ELR (cell line): ENCODE data around the gene PPP1R16B.

ENCODE experiments used
- DNase-seq: peaks from one replicate; pipeline ENCODE4 v3.0.0-alpha.2; 2015; ENCODE audit warnings: low read depth

Gene PPP1R16B

DNA sequence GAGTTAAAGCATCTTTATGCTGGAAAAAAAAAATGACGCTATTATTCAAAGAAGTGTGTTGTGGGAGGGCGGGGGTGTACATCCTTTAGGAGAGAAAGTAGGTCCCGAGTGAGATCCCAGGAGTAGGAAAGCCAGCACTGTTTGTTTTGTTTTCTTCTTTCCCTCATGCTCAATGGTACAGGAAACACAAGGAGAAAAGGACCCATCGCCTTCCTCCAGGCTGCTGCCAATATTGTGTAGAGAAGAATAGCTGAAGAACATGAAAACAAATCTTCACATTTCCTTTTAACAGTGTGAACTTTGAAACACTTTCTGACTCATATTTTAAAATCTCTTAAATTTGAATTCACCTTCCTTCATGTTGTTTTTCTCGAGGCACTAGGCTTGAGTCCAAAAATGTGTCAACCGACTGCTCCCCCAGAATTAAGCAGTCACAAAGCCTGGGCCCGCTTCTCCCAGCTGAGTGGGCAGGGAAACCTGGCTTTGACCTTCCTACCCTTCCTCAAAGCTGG, 22.3 kb downstream of the PPP1R16B start:
- DNase-seq, result no peak

DNA sequence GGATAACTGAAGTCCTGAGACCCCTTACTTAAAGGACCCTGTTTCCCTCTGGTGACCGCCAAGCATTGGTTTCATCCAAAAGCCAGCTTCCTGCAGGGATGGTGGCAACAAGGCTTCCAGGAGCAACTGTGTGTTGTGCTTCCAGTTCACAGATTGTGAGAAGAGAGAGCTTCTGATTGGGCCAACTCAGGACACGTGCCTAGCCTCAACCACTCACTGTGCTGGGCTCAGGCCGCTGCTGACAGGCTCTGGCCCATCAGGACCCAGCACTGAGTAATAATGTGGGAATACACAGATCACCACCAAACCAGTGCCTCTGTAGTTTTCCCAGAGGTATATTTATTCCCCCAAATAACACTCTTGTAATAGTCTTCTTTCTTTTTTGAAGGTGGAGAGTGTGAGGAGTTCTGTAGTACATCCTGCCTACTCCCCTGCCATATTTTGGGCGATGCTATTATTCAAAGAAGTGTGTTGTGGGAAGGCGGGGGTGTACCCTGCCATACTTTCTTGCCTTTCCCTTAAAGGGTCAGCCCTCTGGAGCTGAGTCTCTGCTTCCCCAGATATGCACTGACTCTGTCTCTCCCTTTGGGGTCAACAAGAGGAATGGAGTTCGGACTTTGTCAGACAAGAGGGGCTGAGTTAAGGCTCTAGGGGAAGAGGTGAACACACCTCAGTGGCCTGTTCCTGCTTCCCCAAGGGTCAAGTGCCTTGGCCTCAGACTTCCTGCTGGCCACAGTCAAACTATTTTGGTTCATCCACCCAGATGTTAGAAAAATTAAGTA, 23.2 kb downstream of the PPP1R16B start:
- no peak for DNase-seq

DNA sequence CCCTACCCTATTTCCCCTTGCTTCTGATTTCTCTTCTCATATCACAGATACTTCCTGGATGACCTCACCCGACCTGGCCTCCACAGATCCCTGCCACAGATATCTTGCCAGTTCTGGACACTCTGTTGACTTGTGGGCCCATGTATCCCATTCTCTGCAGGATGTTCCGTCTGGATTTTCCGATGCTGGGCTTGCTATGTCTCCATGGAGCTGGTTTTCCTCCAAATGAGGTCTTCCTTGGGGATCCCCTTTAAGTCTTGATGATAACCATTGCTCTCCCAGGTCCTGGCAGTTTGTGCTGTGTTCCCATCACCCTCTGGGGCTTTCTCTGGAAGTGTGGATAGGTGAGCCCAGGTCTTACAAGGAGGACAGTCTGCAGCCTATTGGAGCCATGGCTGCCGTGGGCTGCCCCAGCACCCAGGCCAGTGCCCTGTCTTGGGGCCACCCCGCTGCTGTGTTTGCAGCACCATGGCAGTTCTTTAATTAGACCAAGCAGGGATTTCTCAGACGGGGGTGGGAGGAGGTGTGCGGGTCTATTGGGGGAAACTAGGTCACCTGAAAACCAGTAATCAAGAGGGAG, 23.9 kb downstream of the PPP1R16B start:
- no peak for DNase-seq

DNA sequence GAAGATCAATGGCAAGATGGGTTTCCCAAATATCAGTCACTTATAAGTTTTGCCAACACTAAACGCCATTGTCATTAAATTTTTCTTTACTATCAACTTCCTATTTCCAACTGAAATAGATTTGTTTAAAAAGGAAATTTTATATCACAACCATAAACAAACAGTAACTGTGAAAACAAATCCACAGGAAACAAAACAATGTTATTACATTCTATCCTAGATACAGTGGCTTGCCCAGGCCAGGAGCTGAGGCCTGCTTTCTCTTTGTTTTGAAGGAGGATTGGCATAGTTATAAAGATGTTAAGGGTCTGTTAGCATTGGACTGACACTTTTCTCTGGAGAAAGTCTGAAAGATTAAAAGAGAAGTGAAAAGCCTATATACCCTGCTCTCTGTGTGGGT, 24.9 kb downstream of the PPP1R16B start:
- no peak for DNase-seq

DNA sequence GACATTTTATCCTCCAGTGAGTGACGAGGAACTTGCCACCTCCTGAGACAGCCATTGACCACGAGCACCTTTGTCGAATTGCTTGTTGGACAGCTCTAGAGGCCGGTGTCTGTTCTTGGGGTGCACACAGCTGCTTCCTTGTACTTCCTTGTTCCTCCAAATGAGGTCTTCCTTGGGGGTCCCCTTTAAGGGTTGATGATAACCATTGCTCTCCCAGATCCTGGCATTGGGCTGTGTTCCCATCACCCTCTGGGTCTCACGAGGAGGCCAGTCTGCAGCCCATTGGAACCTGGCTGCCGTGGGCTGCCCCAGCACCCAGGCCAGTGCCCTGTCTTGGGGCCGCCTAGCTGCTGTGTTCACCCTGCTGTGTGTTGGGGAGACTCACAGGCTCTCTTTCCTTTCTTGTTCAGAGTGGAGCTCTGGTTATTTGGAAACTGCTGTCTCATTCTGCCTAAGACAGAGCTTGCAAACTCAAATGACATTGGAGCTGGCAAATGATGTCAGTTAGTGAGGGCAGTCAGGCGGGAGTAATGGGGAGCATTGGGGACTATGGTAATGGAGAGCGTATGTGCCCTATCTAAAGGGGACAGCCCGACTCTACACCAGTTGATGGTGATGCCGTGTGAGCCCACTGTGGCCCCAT, 25.7 kb downstream of the PPP1R16B start:
- no peak for DNase-seq

- DNase-seq, result no peak
These were observed 26.6 kb downstream of the PPP1R16B start for GRCh38 chr20:38831995-38832620.

DNA sequence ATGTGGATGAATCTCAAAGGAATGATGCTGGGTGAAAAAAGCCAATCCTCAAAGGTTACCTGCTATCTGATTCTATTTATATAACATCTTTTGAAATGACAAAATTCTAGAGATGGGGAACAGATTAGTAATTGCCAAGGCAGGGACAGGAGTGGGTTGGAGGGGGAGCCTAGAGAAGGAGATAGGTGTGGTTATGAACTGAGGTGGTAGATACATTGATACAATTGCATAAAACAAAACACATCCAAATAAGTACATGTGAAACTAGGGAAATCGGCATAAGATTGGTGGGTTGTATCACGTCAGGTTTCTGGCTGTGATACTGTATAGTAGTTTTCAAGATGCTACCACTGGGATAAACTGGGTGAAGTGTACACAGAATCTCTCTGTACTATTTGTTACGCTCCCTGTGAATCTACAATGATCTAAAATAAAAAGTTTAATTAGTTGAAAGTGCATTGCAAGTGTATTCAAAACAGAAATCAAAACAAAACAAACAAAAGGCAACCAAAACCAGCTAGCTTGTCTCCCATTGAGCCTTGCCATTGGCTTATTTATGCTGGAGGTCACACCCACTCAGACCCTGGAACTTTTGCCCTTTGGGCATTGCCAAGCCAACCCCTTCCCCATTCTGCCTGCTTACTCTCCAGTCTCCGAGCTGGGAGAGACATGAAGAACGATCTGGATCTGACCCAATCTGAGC, 27.8 kb downstream of the PPP1R16B start:
- DNase-seq, result no peak

- no peak for DNase-seq
These were observed 28.3 kb downstream of the PPP1R16B start for GRCh38 chr20:38833857-38834164.

DNA sequence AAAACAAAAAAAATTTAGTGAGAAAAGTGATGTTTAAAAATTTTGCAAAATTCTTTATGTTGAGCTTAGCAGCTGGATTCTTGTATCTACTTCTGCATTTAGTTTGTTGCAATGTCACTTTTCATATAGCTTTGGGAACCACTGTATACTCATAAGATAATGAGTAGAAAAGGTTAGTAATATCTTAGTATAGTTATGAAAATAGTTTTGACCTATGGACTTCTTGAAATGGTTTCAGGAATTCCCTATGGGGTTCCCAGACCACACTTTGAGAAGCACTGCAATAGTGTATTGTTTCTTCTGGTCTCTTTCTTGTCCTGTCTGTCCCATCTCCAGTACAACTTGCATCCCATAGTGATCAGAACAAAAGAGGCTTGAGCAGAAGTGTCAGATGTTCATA, 29.4 kb downstream of the PPP1R16B start:
- no peak for DNase-seq

DNA sequence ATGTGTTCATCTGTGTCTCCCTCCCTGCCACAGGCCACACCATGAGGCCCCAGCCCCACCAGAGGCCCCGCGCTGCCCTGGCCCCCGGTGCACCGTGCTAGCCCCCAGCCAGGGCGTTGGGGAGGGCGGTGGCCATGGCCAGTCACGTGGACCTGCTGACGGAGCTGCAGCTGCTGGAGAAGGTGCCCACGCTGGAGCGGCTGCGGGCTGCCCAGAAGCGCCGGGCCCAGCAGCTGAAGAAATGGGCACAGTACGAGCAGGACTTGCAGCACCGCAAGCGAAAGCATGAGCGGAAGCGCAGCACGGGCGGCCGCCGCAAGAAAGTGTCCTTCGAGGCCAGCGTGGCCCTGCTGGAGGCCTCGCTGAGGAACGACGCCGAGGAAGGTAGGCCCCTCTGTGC, 30.3 kb downstream of the PPP1R16B start:
- no peak for DNase-seq

GRCh38 chr20:38836991-38837390, 31.5 kb downstream of the PPP1R16B start:
- DNase-seq, result no peak

DNA sequence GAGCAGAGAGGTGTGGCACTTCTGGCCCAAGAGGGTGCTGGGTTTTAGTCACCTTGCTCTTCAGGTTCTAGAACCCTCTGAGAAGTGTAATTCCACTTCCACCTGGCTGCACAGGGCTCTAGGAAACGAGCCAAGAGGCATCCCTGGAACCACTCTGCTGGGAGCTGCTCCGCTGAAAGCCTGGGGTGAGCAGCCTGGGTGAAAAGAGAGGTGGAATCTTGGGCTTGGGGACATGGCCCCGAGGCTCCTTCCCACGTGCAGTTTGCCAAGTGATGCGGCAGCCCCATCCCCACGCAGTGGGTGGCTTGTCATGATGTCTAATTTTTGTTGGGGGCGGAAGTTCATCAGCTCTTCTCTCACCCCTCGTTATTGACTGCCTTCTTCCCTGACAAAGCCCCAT, 32.8 kb downstream of the PPP1R16B start:
- DNase-seq, result no peak

DNA sequence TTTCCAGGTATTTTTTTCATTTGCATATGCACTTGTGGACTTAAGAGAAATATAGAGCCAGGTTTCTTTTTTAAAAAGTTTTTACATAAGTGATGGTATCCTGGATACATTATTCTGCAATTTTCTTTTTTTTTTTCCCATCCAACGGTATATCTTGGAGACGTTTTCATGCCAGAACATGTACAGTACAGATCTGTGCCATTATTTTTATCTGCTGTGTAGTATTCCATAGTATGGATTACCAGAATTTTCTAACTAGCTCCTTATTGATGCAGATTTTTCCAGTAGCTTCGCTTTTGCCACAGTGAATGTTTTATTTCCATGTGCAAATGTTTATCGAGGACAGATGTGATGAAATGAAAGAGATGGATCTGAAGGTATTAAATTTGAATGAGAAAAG, 34.1 kb downstream of the PPP1R16B start:
- no peak for DNase-seq

DNA sequence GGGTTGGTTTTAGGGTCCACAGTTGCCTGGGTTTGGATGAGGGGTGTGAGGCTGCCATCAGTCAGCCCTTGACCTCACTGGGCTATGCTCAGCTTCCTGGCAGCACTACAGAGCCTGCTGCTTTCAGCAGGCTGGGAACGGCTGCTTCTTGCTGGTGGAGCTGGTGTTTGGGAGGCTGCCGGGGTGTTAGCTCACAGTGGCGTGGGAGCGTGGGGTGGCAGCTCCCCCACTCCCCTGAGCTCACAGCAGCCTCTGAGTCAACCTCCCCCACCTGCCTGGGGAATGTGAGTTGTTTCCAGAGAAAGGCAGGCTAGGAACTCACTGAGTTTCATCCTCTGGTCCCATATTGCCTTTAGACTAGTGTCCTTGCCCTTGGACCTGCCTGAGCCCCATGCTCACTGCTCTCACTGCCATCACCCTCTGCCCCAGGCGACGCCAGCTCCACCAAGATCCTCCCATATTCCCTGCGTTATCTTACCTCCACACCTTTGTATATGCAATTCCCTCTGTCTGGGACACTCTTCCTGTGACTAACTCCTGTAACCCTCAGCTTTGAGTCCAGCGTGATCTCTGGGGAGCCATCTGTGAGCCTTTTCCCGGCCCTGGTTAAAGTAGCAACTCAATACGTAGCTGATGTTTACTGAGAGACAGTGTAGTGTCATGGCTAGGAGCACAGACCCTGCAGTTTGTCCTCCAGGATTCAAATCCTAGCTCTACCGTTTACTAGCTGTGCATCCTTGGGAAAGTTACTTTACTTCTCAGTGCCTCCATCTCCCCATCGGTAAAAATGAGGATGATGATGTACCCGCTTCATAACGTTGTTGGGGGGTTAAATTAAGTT, 34.8 kb downstream of the PPP1R16B start:
- DNase-seq, result no peak

DNA sequence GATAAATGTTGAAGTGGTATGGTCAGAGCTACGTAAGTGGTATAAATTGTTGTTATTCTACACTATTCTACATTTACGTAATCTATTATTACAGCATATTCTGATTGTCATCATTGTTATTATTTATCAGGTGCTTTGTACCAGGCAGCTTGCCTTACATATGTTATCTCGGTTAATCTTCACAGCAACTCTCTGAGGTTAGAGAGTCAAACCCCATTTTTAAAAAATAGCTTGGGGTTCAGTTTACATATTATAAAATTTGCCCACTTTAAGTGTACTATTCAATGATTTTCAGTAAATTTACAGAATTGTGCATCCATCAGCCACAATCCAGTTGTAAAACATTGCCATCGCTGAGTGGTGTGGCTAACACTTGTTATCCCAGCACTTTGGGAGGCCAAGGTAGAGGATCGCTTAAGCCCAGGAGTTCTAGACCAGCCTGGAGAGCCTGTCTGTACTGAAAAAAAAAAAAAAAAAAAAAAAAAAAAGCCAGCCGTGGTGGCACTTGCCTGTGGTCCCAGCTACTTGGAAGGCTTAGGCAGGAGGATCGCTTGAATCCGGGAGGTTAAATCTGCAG, 35.5 kb downstream of the PPP1R16B start:
- DNase-seq, result no peak

DNA sequence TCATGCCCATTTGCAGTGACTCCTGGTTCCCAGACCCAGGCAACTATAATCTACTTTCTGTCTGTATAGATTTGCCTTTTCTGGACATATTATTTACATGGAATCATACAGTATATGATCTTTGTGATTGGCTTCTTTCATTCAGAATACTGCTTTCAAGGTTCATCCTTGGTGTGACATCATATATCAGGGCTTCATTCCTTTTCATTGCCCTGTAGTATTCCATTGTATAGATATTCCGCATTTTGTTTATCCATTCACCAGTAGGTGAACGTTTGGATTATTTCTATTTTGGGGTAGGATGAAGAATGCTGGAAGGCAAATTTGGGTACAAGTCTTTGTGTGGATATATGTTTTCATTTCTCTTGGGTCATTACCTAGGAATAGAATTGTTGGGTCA, 36.1 kb downstream of the PPP1R16B start:
- no peak for DNase-seq

- no peak for DNase-seq
These were observed 36.5 kb downstream of the PPP1R16B start for GRCh38 chr20:38842026-38842425.

GRCh38 chr20:38842558-38842981, 37.1 kb downstream of the PPP1R16B start:
- DNase-seq, result no peak

DNA sequence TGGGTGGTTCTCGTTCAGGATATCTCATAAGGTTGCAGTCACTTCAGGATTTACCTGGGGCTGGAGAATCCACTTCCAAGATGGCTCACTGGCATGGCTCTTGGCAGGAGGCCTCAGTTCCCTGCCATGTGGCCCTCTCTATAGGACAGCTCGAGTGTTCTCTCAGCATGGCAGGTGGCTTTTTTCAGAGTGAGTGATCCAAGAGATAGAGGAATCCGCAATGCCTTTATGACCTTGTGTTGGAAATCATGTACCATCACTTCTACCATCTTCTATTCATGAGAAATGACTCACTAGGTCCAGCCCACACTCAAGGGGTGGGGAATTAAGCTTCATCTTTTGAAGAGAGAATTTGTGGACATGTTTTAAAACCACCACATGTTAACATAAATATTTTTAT, 37.8 kb downstream of the PPP1R16B start:
- DNase-seq, result no peak

- no peak for DNase-seq
These were observed 39.5 kb downstream of the PPP1R16B start for GRCh38 chr20:38844963-38845362.

- no peak for DNase-seq
These were observed 42.3 kb downstream of the PPP1R16B start for GRCh38 chr20:38847840-38848239.
